ENCODE measurements around the gene ADGRA3.

- TF ChIP-seq, protein P1, sequence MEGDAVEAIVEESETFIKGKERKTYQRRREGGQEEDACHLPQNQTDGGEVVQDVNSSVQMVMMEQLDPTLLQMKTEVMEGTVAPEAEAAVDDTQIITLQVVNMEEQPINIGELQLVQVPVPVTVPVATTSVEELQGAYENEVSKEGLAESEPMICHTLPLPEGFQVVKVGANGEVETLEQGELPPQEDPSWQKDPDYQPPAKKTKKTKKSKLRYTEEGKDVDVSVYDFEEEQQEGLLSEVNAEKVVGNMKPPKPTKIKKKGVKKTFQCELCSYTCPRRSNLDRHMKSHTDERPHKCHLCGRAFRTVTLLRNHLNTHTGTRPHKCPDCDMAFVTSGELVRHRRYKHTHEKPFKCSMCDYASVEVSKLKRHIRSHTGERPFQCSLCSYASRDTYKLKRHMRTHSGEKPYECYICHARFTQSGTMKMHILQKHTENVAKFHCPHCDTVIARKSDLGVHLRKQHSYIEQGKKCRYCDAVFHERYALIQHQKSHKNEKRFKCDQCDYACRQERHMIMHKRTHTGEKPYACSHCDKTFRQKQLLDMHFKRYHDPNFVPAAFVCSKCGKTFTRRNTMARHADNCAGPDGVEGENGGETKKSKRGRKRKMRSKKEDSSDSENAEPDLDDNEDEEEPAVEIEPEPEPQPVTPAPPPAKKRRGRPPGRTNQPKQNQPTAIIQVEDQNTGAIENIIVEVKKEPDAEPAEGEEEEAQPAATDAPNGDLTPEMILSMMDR (IDR thresholded peaks at IDR 0.05; ENCODE audit: insufficient read depth, low read length) = no peak
- no peak for TF ChIP-seq REST (IDR thresholded peaks at IDR 0.05; ENCODE audit: insufficient replicate concordance, low read depth)
These were observed 1.4 kb downstream of the ADGRA3 start for GRCh38 chr4:22514481-22514880.
